Karpas-422 (cell line): Measurements from ENCODE around the gene RBM4. TPM values are rescaled to one million over a fixed set of nuclear protein-coding genes. Genes with fewer than 3 reads are reported as not detected.

Experiments
- DNase-seq: peaks from one replicate; pipeline ENCODE4 v3.0.0-alpha.2; 2015
- H2AFZ ChIP-seq: fragments of 200-600 bp; sonication (generic); 2 replicates; pipeline ENCODE4 v1.6.1; 2014; ENCODE audit warnings: antibody characterized with exemption, low read length, mixed read lengths
- H3K27ac ChIP-seq: fragments of 200-600 bp; sonication (generic); 2 replicates; pipeline ENCODE4 v1.5.1; 2014; ENCODE audit warnings: mild to moderate bottlenecking, low read length, moderate library complexity
- H3K27me3 ChIP-seq: fragments of 200-600 bp; sonication (generic); 2 replicates; pipeline ENCODE4 v1.6.1; 2014; ENCODE audit warnings: low read length, mixed read lengths
- H3K36me3 ChIP-seq: fragments of 200-600 bp; sonication (generic); 2 replicates; pipeline ENCODE4 v1.6.1; 2014; ENCODE audit warnings: low read length, mixed read lengths; ENCODE audit not compliant: insufficient read depth
- H3K4me1 ChIP-seq: fragments of 200-600 bp; sonication (generic); 2 replicates; pipeline ENCODE4 v1.6.1; 2014; ENCODE audit warnings: mild to moderate bottlenecking, low read length, mixed read lengths
- H3K4me2 ChIP-seq: fragments of 200-600 bp; sonication (generic); 2 replicates; pipeline ENCODE4 v1.6.1; 2014; ENCODE audit warnings: low read length, low read depth, mild to moderate bottlenecking; ENCODE audit not compliant: poor library complexity, severe bottlenecking
- H3K4me3 ChIP-seq: fragments of 200-600 bp; sonication (generic); 2 replicates; pipeline ENCODE4 v1.5.1; 2014; ENCODE audit warnings: mild to moderate bottlenecking, antibody characterized with exemption, low read length, mixed read lengths
- H3K79me2 ChIP-seq: fragments of 200-600 bp; sonication (generic); 2 replicates; pipeline ENCODE4 v1.6.1; 2014; ENCODE audit warnings: mild to moderate bottlenecking, low read length, mixed read lengths
- H3K9ac ChIP-seq: fragments of 200-600 bp; sonication (generic); 2 replicates; pipeline ENCODE4 v1.6.0; 2014; ENCODE audit warnings: low read length
- H3K9me2 ChIP-seq: fragments of 200-600 bp; sonication (generic), shearing (Covaris generic); replicated peaks from 2 replicates; pipeline ENCODE4 v1.6.0; 2014; ENCODE audit warnings: mild to moderate bottlenecking, low read length, moderate library complexity; ENCODE audit not compliant: insufficient read depth
- H3K9me3 ChIP-seq: fragments of 300-700, 200-600 bp; sonication (generic); 2 replicates; pipeline ENCODE4 v1.6.1; 2014; ENCODE audit warnings: low read length, mixed read lengths
- H4K20me1 ChIP-seq: fragments of 200-600 bp; sonication (generic); 2 replicates; pipeline ENCODE4 v1.6.1; 2014; ENCODE audit warnings: mild to moderate bottlenecking, antibody characterized with exemption, low read length, low read depth; ENCODE audit not compliant: insufficient read depth
- total RNA-seq: library from RNA; depleted of rRNA; stranded (reverse); fragments of >200 nt; shearing (Covaris generic); gene quantifications from 2 replicates; pipeline ENCODE4 v1.2.3, GENCODE V29; 2014; ENCODE audit warnings: low replicate concordance

RBM4 gene
- total RNA-seq, 1 experiment from 2014 or later: 141 TPM

GRCh38 chr11:66625041-66625751, 13.3 kb upstream of the RBM4 start:
- Histone ChIP-seq H3K4me3 (no peak overlapping the region), H3K4me1 (no peaks in the 10 kb centered on the region), H3K9ac (no peak overlapping the region), H4K20me1 (peaks cover 91% of the 10 kb centered on the region), H3K4me2 (no peak overlapping the region), H3K36me3 (peaks cover 80% of the 10 kb centered on the region), H3K79me2 (peaks cover 100% of the 10 kb centered on the region), H3K27ac (no peak overlapping the region), H3K9me2 (no peaks in the 10 kb centered on the region), H3K27me3 (no peaks in the 10 kb centered on the region), H3K9me3 (no peaks in the 10 kb centered on the region), H2AFZ (no peak overlapping the region)
- no peak for DNase-seq

GRCh38 chr11:66625752-66626149, 12.8 kb upstream of the RBM4 start:
- no peak overlapping the region for H3K4me2 ChIP-seq
- H3K27me3 ChIP-seq: no peaks in the 10 kb centered on the region
- no peak overlapping the region for H3K27ac ChIP-seq
- no peak overlapping the region for H2AFZ ChIP-seq
- no peak overlapping the region for H3K4me3 ChIP-seq
- no peak for DNase-seq
- no peak overlapping the region for H3K9ac ChIP-seq
- H3K9me3 ChIP-seq: no peaks in the 10 kb centered on the region
- peaks cover 100% of the 10 kb centered on the region for H3K79me2 ChIP-seq
- H3K36me3 ChIP-seq: peaks cover 82% of the 10 kb centered on the region
- no peaks in the 10 kb centered on the region for H3K4me1 ChIP-seq
- H4K20me1 ChIP-seq: peaks cover 91% of the 10 kb centered on the region
- H3K9me2 ChIP-seq: no peaks in the 10 kb centered on the region

- Histone ChIP-seq H3K9me3 (no peaks in the 10 kb centered on the region), H3K9me2 (no peaks in the 10 kb centered on the region), H3K4me3 (no peak overlapping the region), H4K20me1 (peaks cover 86% of the 10 kb centered on the region), H3K27ac (no peak overlapping the region), H3K9ac (no peak overlapping the region), H2AFZ (no peak overlapping the region), H3K4me1 (no peaks in the 10 kb centered on the region), H3K79me2 (peaks cover 97% of the 10 kb centered on the region), H3K36me3 (peaks cover 82% of the 10 kb centered on the region), H3K4me2 (no peak overlapping the region), H3K27me3 (no peaks in the 10 kb centered on the region)
- no peak for DNase-seq
Measured at GRCh38 chr11:66626382-66626781, 12.1 kb upstream of the RBM4 start.

- peaks cover 80% of the 10 kb centered on the region for H4K20me1 ChIP-seq
- H3K27ac ChIP-seq: no peak overlapping the region
- no peaks in the 10 kb centered on the region for H3K9me3 ChIP-seq
- H3K27me3 ChIP-seq: no peaks in the 10 kb centered on the region
- no peak for DNase-seq
- no peaks in the 10 kb centered on the region for H3K4me1 ChIP-seq
- H3K9me2 ChIP-seq: no peaks in the 10 kb centered on the region
- no peak overlapping the region for H3K4me3 ChIP-seq
- no peak overlapping the region for H3K4me2 ChIP-seq
- H3K9ac ChIP-seq: no peak overlapping the region
- H2AFZ ChIP-seq: no peak overlapping the region
- peaks cover 96% of the 10 kb centered on the region for H3K79me2 ChIP-seq
- H3K36me3 ChIP-seq: peaks cover 85% of the 10 kb centered on the region
Measured at GRCh38 chr11:66626926-66627325, 11.6 kb upstream of the RBM4 start.

GRCh38 chr11:66628061-66628603, 10.4 kb upstream of the RBM4 start:
- Histone ChIP-seq H3K27ac (no peak overlapping the region), H3K9me3 (no peaks in the 10 kb centered on the region), H3K27me3 (no peaks in the 10 kb centered on the region), H3K4me3 (no peak overlapping the region), H4K20me1 (peaks cover 69% of the 10 kb centered on the region), H2AFZ (no peak overlapping the region), H3K9me2 (no peaks in the 10 kb centered on the region), H3K4me2 (no peak overlapping the region), H3K79me2 (peaks cover 93% of the 10 kb centered on the region), H3K4me1 (no peaks in the 10 kb centered on the region), H3K9ac (no peak overlapping the region), H3K36me3 (peaks cover 86% of the 10 kb centered on the region)
- no peak for DNase-seq

GRCh38 chr11:66629356-66629755, 9.1 kb upstream of the RBM4 start:
- peaks cover 56% of the 10 kb centered on the region for H4K20me1 ChIP-seq
- no peak overlapping the region for H3K9ac ChIP-seq
- no peak for DNase-seq
- no peaks in the 10 kb centered on the region for H3K9me3 ChIP-seq
- H3K4me1 ChIP-seq: no peaks in the 10 kb centered on the region
- H3K4me2 ChIP-seq: no peak overlapping the region
- no peak overlapping the region for H3K27ac ChIP-seq
- H3K9me2 ChIP-seq: no peaks in the 10 kb centered on the region
- H3K27me3 ChIP-seq: no peaks in the 10 kb centered on the region
- H3K36me3 ChIP-seq: peaks cover 83% of the 10 kb centered on the region
- H3K4me3 ChIP-seq: no peak overlapping the region
- H3K79me2 ChIP-seq: peaks cover 87% of the 10 kb centered on the region
- H2AFZ ChIP-seq: no peak overlapping the region

- Histone ChIP-seq H3K36me3 (peaks cover 63% of the 10 kb centered on the region), H3K27ac (no peak overlapping the region), H3K9me2 (no peaks in the 10 kb centered on the region), H4K20me1 (peaks cover 33% of the 10 kb centered on the region), H3K27me3 (no peaks in the 10 kb centered on the region), H3K9me3 (no peaks in the 10 kb centered on the region), H3K9ac (no peak overlapping the region), H3K79me2 (peaks cover 66% of the 10 kb centered on the region), H3K4me3 (no peak overlapping the region), H3K4me2 (no peak overlapping the region), H2AFZ (no peak overlapping the region), H3K4me1 (no peaks in the 10 kb centered on the region)
- no peak for DNase-seq
Measured at GRCh38 chr11:66631883-66632282, 6.6 kb upstream of the RBM4 start.

GRCh38 chr11:66632952-66633351, 5.6 kb upstream of the RBM4 start:
- Histone ChIP-seq H3K9ac (no peak overlapping the region), H3K27me3 (no peaks in the 10 kb centered on the region), H3K4me2 (no peak overlapping the region), H3K9me3 (no peaks in the 10 kb centered on the region), H3K79me2 (peaks cover 57% of the 10 kb centered on the region), H3K27ac (no peak overlapping the region), H3K4me3 (no peak overlapping the region), H3K4me1 (peaks cover 8% of the 10 kb centered on the region), H3K9me2 (no peaks in the 10 kb centered on the region), H2AFZ (no peak overlapping the region), H4K20me1 (peaks cover 22% of the 10 kb centered on the region), H3K36me3 (peaks cover 52% of the 10 kb centered on the region)
- DNase-seq: no peak
